Endothelial cell of umbilical vein (primary cell): ENCODE results near the gene TLN1. TPM values are rescaled to one million over a fixed set of nuclear protein-coding genes. Genes with fewer than 3 reads are reported as not detected.
A peak's percentile ranks its signal among the peaks of the same experiment; 100 is the strongest.

Experiments
- BruUV-seq: library from RNA; stranded (reverse); fragments of 400-500 nt; replicated peaks from 2 replicates; lab custom pipeline; 2021; lab: Mats Ljungman, UMichigan
- CTCF ChIA-PET: fragments of 300-600, 350-600 bp; sonication (Branson Sonifier 250); formaldehyde crosslinking; loops from one replicate; lab custom pipeline; 2021; ENCODE audit warnings: antibody characterized with exemption, inconsistent platforms; lab: Charles Lee
- POLR2A ChIA-PET: fragments of 300-600, 350-600 bp; sonication (Branson Sonifier 250); formaldehyde crosslinking; loops from one replicate; lab custom pipeline; 2021; ENCODE audit warnings: antibody characterized with exemption, inconsistent platforms; lab: Charles Lee
- DNase-seq: peaks from one replicate; pipeline ENCODE4 v3.0.0-alpha.2; 2011; ENCODE audit warnings: low read depth, low spot score
- FAIRE-seq: peaks from 2 replicates; lab custom pipeline; 2011; peaks lifted over from hg19 to GRCh38; lab: Jason Lieb, UNC
- H2AFZ ChIP-seq: 2 replicates; pipeline ENCODE4 v1.6.0; 2012; ENCODE audit warnings: low read depth, low read length, control low read depth, inconsistent platforms
- H3K27ac ChIP-seq: 2 replicates; pipeline ENCODE4 v1.5.1; 2011; ENCODE audit warnings: low read depth, mild to moderate bottlenecking, control low read depth, low read length, moderate library complexity; ENCODE audit not compliant: insufficient read depth
- H3K27me3 ChIP-seq, 2 experiments: 2 replicates each; pipeline versions ENCODE4 v1.6.0 to v1.6.1; 2011; ENCODE audit warnings: low read length in 2 of 2, mixed read lengths in 1 of 2; ENCODE audit not compliant: control insufficient read depth in 2 of 2, insufficient read depth in 2 of 2
- H3K36me3 ChIP-seq, 2 experiments: 2 replicates in 1 of 2; 3 replicates in 1 of 2; pipeline ENCODE4 v1.5.1; 2011; ENCODE audit warnings: low read length in 2 of 2, mild to moderate bottlenecking in 1 of 2, moderate library complexity in 1 of 2; ENCODE audit not compliant: control insufficient read depth in 2 of 2, insufficient read depth in 2 of 2; ENCODE audit errors: extremely low read depth in 1 of 2
- H3K4me1 ChIP-seq: 3 replicates; pipeline ENCODE4 v1.5.1; 2011; ENCODE audit warnings: mild to moderate bottlenecking, low read length; ENCODE audit not compliant: control insufficient read depth, insufficient read depth; ENCODE audit errors: extremely low read depth
- H3K4me2 ChIP-seq: 2 replicates; pipeline ENCODE4 v1.6.1; 2011; ENCODE audit warnings: low read length, control low read depth, mixed read lengths; ENCODE audit not compliant: insufficient read depth
- H3K4me3 ChIP-seq, 3 experiments: fragments of 200-600 bp in 1 of 3; sonication (generic), shearing (Covaris generic) in 1 of 3; replicated peaks in 1 of 3; 2 replicates each; pipeline ENCODE4 v1.5.1; 2011 to 2016; ENCODE audit warnings: control low read depth in 3 of 3, low read length in 3 of 3, mild to moderate bottlenecking in 2 of 3, inconsistent platforms in 1 of 3, low read depth in 1 of 3, moderate library complexity in 1 of 3; ENCODE audit not compliant: insufficient read depth in 1 of 3
- H3K79me2 ChIP-seq: 2 replicates; pipeline ENCODE4 v1.6.0; 2012; ENCODE audit warnings: low read length, inconsistent platforms; ENCODE audit not compliant: control insufficient read depth, insufficient read depth
- H3K9ac ChIP-seq: replicated peaks from 2 replicates; pipeline ENCODE3; 2011; ENCODE audit warnings: low read length, control low read depth; ENCODE audit not compliant: insufficient read depth; ENCODE audit errors: extremely low read depth
- H3K9me1 ChIP-seq: replicated peaks from 3 replicates; pipeline ENCODE4 v1.6.0; 2011; ENCODE audit warnings: mild to moderate bottlenecking, low read length; ENCODE audit not compliant: control insufficient read depth, insufficient read depth; ENCODE audit errors: extremely low read depth
- H3K9me3 ChIP-seq: replicated peaks from 2 replicates; pipeline ENCODE4 v1.5.1; 2012; ENCODE audit warnings: low read length, inconsistent platforms; ENCODE audit not compliant: control insufficient read depth, insufficient read depth
- H4K20me1 ChIP-seq: replicated peaks from 2 replicates; pipeline ENCODE3; 2011; ENCODE audit warnings: mild to moderate bottlenecking, low read length; ENCODE audit not compliant: control insufficient read depth, insufficient read depth; ENCODE audit errors: extremely low read depth
- EZH2 ChIP-seq: IDR thresholded peaks from 2 replicates; pipeline ENCODE4 v1.6.1; 2012; ENCODE audit warnings: borderline replicate concordance, low read depth, mild to moderate bottlenecking, moderate library complexity, low read length, inconsistent platforms; ENCODE audit not compliant: severe bottlenecking
- JUN ChIP-seq: IDR thresholded peaks from 2 replicates; pipeline ENCODE4 v1.6.1; 2011; ENCODE audit warnings: borderline replicate concordance, low read depth; ENCODE audit not compliant: insufficient read length, insufficient read depth
- POLR2AphosphoS5 ChIP-seq: IDR thresholded peaks from 2 replicates; pipeline ENCODE4 v1.6.1; 2012; ENCODE audit warnings: low read depth, mild to moderate bottlenecking, control low read depth, low read length, moderate library complexity; ENCODE audit not compliant: insufficient read depth
- dilution Hi-C: fragments of 300-500 bp; cut with MboI; formaldehyde crosslinking; loops from one replicate; pipeline ENCODE4 v1.15.0; 2019; ENCODE audit warnings: low sequenced_read_pairs; ENCODE audit not compliant: extremely low pct_ligation_motif_present
- intact Hi-C: fragments of 100-400 bp; cut with micrococcal nuclease; formaldehyde crosslinking; loops from one replicate; pipeline ENCODE4 v1.10.0; 2022
- polyA plus RNA-seq, 4 experiments: library from polyadenylated mRNA; depleted of rRNA in 3 of 4; stranded (reverse) in 3 of 4; unstranded in 1 of 4; fragments of >200 nt; gene quantifications; 2 replicates each; pipeline versions ENCODE4 v1.2.1 to v1.2.3, GENCODE V29; 2011 to 2012; ENCODE audit warnings: missing spikeins in 1 of 4
- total RNA-seq: library from RNA; stranded (reverse); gene quantifications from 2 replicates; pipeline ENCODE4 v1.2.3, GENCODE V29; 2021
- TF ChIP-seq, protein P1 (sequence below), 2 donors: IDR thresholded peaks; 1 replicate in 1 of 2; 2 replicates in 1 of 2; pipeline ENCODE4 v1.5.1; 2011; ENCODE audit warnings: low read length in 2 of 2, mild to moderate bottlenecking in 2 of 2, moderate library complexity in 2 of 2, control low read depth in 1 of 2, inconsistent platforms in 1 of 2, low read depth in 1 of 2; ENCODE audit not compliant: insufficient read depth in 1 of 2; ENCODE audit errors: extremely low read depth in 1 of 2

TLN1 gene
- total and polyA plus RNA-seq, 2 donors (not counting 3 experiments of a cell fraction or from before 2014, with no cell fraction given): 120 to 450 TPM

DNA sequence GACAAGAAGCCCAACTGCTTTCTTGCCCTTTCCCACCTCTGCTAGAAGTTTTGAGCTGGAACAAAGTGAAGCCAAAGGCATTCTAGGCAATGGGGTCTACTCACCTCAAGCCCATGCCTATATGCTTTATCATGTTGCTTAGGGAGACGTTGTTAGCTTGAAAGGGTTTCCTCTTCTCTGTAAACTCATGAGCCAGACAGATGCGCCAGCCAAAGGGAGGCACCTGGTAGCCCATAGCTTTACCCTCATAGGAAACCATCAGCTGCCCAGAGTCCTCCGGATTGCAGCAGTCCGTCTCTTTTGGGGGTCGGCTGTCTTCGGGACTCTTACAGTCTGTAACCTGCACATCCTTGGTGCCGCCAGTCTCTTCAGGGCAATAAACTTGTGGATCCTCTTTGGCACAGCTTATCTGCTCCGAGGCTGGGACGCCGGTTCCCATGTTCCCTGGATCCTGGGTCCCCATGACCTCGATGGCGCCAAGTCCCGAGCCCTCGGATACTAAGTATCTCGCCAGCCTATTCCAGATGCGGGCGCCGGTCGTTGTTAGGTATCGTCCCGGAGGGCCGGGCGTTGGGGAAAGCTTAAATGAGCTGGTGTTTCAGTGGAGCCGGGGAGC lies 16.4 kb upstream of the TLN1 start:
- Histone ChIP-seq H3K36me3 (peaks cover 12 to 14% of the 10 kb centered on the region in 2 experiments), H3K9me1 (no peaks in the 10 kb centered on the region), H3K79me2 (peaks cover 55% of the 10 kb centered on the region), H2AFZ (no peak overlapping the region), H3K27ac (peak overlapping the region; percentile 84), H3K9me3 (no peaks in the 10 kb centered on the region), H3K9ac (peak overlapping the region; percentile 99), H3K27me3 (no peaks in the 10 kb centered on the region), H3K4me2 (peak overlapping the region; percentile 98), H3K4me3 (peak overlapping the region; percentile 66 to 99 (median 87)), H4K20me1 (no peaks in the 10 kb centered on the region), H3K4me1 (peaks cover 63% of the 10 kb centered on the region)
- intact Hi-C loops (loop anchor here (1.0 to 2.0 kb wide), 2 partner anchors 16 to 39 kb away; partner anchors contain the start of genes CREB3 and TLN1), dilution Hi-C loops (no loop called here)
- peak; percentile 26 for DNase-seq
- FAIRE-seq: peak; percentile 63
- POLR2A ChIA-PET: interaction anchor here (0.6 to 1.5 kb wide), 6 partner anchors 10 to 54 kb away, joined by 3 to 9 read pairs (median 4); partner anchors contain the start of genes CREB3 and TLN1
- TF ChIP-seq, protein P1, sequence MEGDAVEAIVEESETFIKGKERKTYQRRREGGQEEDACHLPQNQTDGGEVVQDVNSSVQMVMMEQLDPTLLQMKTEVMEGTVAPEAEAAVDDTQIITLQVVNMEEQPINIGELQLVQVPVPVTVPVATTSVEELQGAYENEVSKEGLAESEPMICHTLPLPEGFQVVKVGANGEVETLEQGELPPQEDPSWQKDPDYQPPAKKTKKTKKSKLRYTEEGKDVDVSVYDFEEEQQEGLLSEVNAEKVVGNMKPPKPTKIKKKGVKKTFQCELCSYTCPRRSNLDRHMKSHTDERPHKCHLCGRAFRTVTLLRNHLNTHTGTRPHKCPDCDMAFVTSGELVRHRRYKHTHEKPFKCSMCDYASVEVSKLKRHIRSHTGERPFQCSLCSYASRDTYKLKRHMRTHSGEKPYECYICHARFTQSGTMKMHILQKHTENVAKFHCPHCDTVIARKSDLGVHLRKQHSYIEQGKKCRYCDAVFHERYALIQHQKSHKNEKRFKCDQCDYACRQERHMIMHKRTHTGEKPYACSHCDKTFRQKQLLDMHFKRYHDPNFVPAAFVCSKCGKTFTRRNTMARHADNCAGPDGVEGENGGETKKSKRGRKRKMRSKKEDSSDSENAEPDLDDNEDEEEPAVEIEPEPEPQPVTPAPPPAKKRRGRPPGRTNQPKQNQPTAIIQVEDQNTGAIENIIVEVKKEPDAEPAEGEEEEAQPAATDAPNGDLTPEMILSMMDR (IDR thresholded peaks at IDR 0.05; ENCODE audit: extremely low read depth in 1 of 2, insufficient read depth in 1 of 2, low read depth in 1 of 2, low read length in 2 of 2): no peak
- CTCF ChIA-PET: interaction anchor here (0.6 to 7.2 kb wide), 17 partner anchors 8 to 197 kb away, joined by 3 to 86 read pairs (median 10); partner anchors contain the start of genes CREB3, NPR2, SPAG8 and TLN1
- TSS peak; percentile 69 for BruUV-seq

- Histone ChIP-seq H3K4me1 (peaks cover 50% of the 10 kb centered on the region), H4K20me1 (no peaks in the 10 kb centered on the region), H2AFZ (no peak overlapping the region), H3K79me2 (peaks cover 72% of the 10 kb centered on the region), H3K4me2 (peak overlapping the region; percentile 98), H3K9me3 (no peaks in the 10 kb centered on the region), H3K36me3 (peaks cover 20 to 24% of the 10 kb centered on the region in 2 experiments), H3K27ac (peak overlapping the region; percentile 84), H3K27me3 (no peaks in the 10 kb centered on the region), H3K9me1 (no peaks in the 10 kb centered on the region), H3K4me3 (peak overlapping the region; percentile 66 to 99 (median 87)), H3K9ac (peak overlapping the region; percentile 99)
- ChIA-PET POLR2A (interaction anchor here (0.8 to 1.3 kb wide), 3 partner anchors 9 to 29 kb away, joined by 3 to 4 read pairs (median 4); no protein-coding TSS in a partner anchor), CTCF (interaction anchor here (0.8 to 7.2 kb wide), 11 partner anchors 10 to 136 kb away, joined by 3 to 86 read pairs (median 6); partner anchors contain the start of gene SPAG8)
- no peak for TF ChIP-seq EZH2
- TF ChIP-seq POLR2AphosphoS5: no peak
- TF ChIP-seq, protein P1 (IDR thresholded peaks at IDR 0.05; ENCODE audit: extremely low read depth in 1 of 2, insufficient read depth in 1 of 2, low read depth in 1 of 2, low read length in 2 of 2): no peak
- TF ChIP-seq JUN: no peak
- DNase-seq: peak; percentile 17
- intact Hi-C loops (no loop called here), dilution Hi-C loops (no loop called here)
- no TSS peak for BruUV-seq
- FAIRE-seq: no peak
Observed at GRCh38 chr9:35746583-35746982, 14.6 kb upstream of the TLN1 start.
